Measurements from ENCODE around the gene FAM83F.
"Not testable (repeated sequence)": the region's sequence is repeated elsewhere in the genome, so short reads cannot be mapped to it uniquely, and the experiment has no call there.

The FAM83F gene

GRCh38 chr22:39985383-39986035 lies 9.2 kb upstream of the FAM83F start:
- DNase-seq (ENCODE audit: low read depth): no peak
- H3K36me3 ChIP-seq (ENCODE audit: control insufficient read depth, insufficient read depth, low read length, severe bottlenecking): no peaks in the 10 kb centered on the region
- H3K9me3 ChIP-seq (ENCODE audit: control insufficient read depth, low read length): no peaks in the 10 kb centered on the region
- H3K9ac ChIP-seq (ENCODE audit: low read length): no peak overlapping the region
- H3K4me3 ChIP-seq (ENCODE audit: low read length): no peak overlapping the region
- no peaks in the 10 kb centered on the region for H3K4me1 ChIP-seq (ENCODE audit: control insufficient read depth, insufficient read depth, low read length)
- peaks cover 39% of the 10 kb centered on the region for H3K27me3 ChIP-seq (replicated peaks; ENCODE audit: control insufficient read depth, insufficient read depth, low read length)

- no peaks in the 10 kb centered on the region for H3K36me3 ChIP-seq (ENCODE audit: control insufficient read depth, insufficient read depth, low read length, severe bottlenecking)
- DNase-seq (ENCODE audit: low read depth): no peak
- H3K4me1 ChIP-seq (ENCODE audit: control insufficient read depth, insufficient read depth, low read length): no peaks in the 10 kb centered on the region
- H3K9ac ChIP-seq (ENCODE audit: low read length): no peak overlapping the region
- H3K4me3 ChIP-seq (ENCODE audit: low read length): no peak overlapping the region
- peaks cover 43% of the 10 kb centered on the region for H3K27me3 ChIP-seq (replicated peaks; ENCODE audit: control insufficient read depth, insufficient read depth, low read length)
- H3K9me3 ChIP-seq (ENCODE audit: control insufficient read depth, low read length): no peaks in the 10 kb centered on the region
Observed at GRCh38 chr22:39988386-39989114, 6.2 kb upstream of the FAM83F start.

GRCh38 chr22:39989633-39990032 lies 5.1 kb upstream of the FAM83F start:
- no peaks in the 10 kb centered on the region for H3K9me3 ChIP-seq (ENCODE audit: control insufficient read depth, low read length)
- H3K9ac ChIP-seq (ENCODE audit: low read length): no peak overlapping the region
- no peaks in the 10 kb centered on the region for H3K4me1 ChIP-seq (ENCODE audit: control insufficient read depth, insufficient read depth, low read length)
- H3K36me3 ChIP-seq (ENCODE audit: control insufficient read depth, insufficient read depth, low read length, severe bottlenecking): no peaks in the 10 kb centered on the region
- H3K4me3 ChIP-seq (ENCODE audit: low read length): no peak overlapping the region
- DNase-seq (ENCODE audit: low read depth): no peak
- H3K27me3 ChIP-seq (replicated peaks; ENCODE audit: control insufficient read depth, insufficient read depth, low read length): peaks cover 49% of the 10 kb centered on the region

GRCh38 chr22:39990686-39991085 lies 4.1 kb upstream of the FAM83F start:
- no peaks in the 10 kb centered on the region for H3K9me3 ChIP-seq (ENCODE audit: control insufficient read depth, low read length)
- no peaks in the 10 kb centered on the region for H3K36me3 ChIP-seq (ENCODE audit: control insufficient read depth, insufficient read depth, low read length, severe bottlenecking)
- no peak for DNase-seq (ENCODE audit: low read depth)
- H3K4me1 ChIP-seq (ENCODE audit: control insufficient read depth, insufficient read depth, low read length): no peaks in the 10 kb centered on the region
- peaks cover 42% of the 10 kb centered on the region for H3K27me3 ChIP-seq (replicated peaks; ENCODE audit: control insufficient read depth, insufficient read depth, low read length)
- no peak overlapping the region for H3K4me3 ChIP-seq (ENCODE audit: low read length)
- H3K9ac ChIP-seq (ENCODE audit: low read length): no peak overlapping the region

GRCh38 chr22:39991159-39991860 lies 3.4 kb upstream of the FAM83F start:
- Histone ChIP-seq H3K4me3 (ENCODE audit: low read length) (no peak overlapping the region), H3K27me3 (replicated peaks; ENCODE audit: control insufficient read depth, insufficient read depth, low read length) (peaks cover 44% of the 10 kb centered on the region), H3K4me1 (ENCODE audit: control insufficient read depth, insufficient read depth, low read length) (no peaks in the 10 kb centered on the region), H3K9me3 (ENCODE audit: control insufficient read depth, low read length) (no peaks in the 10 kb centered on the region), H3K9ac (ENCODE audit: low read length) (no peak overlapping the region), H3K36me3 (ENCODE audit: control insufficient read depth, insufficient read depth, low read length, severe bottlenecking) (no peaks in the 10 kb centered on the region)
- no peak for DNase-seq (ENCODE audit: low read depth)

GRCh38 chr22:39992088-39992826 lies 2.5 kb upstream of the FAM83F start:
- Histone ChIP-seq H3K36me3 (ENCODE audit: control insufficient read depth, insufficient read depth, low read length, severe bottlenecking) (no peaks in the 10 kb centered on the region), H3K27me3 (replicated peaks; ENCODE audit: control insufficient read depth, insufficient read depth, low read length) (peaks cover 49% of the 10 kb centered on the region), H3K4me3 (ENCODE audit: low read length) (no peak overlapping the region)

GRCh38 chr22:39992894-39993293 lies 1.9 kb upstream of the FAM83F start:
- H3K9me3 ChIP-seq (ENCODE audit: control insufficient read depth, low read length); H3K9ac ChIP-seq (ENCODE audit: low read length); DNase-seq (ENCODE audit: low read depth); H3K36me3 ChIP-seq (ENCODE audit: control insufficient read depth, insufficient read depth, low read length, severe bottlenecking); H3K4me3 ChIP-seq (ENCODE audit: low read length); H3K4me1 ChIP-seq (ENCODE audit: control insufficient read depth, insufficient read depth, low read length): not testable (repeated sequence)
- H3K27me3 ChIP-seq (replicated peaks; ENCODE audit: control insufficient read depth, insufficient read depth, low read length): peaks cover 53% of the 10 kb centered on the region

More at GRCh38 chr22:39992088-39992826, 2.5 kb upstream of the FAM83F start:
- Histone ChIP-seq H3K9me3 (ENCODE audit: control insufficient read depth, low read length) (no peaks in the 10 kb centered on the region), H3K9ac (ENCODE audit: low read length) (no peak overlapping the region), H3K4me1 (ENCODE audit: control insufficient read depth, insufficient read depth, low read length) (no peaks in the 10 kb centered on the region)
- DNase-seq (ENCODE audit: low read depth): no peak

GRCh38 chr22:39994041-39994565 lies 651 bp upstream of the FAM83F start:
- no peaks in the 10 kb centered on the region for H3K4me1 ChIP-seq (ENCODE audit: control insufficient read depth, insufficient read depth, low read length)
- H3K9me3 ChIP-seq (ENCODE audit: control insufficient read depth, low read length): no peaks in the 10 kb centered on the region
- peaks cover 51% of the 10 kb centered on the region for H3K27me3 ChIP-seq (replicated peaks; ENCODE audit: control insufficient read depth, insufficient read depth, low read length)
- no peaks in the 10 kb centered on the region for H3K36me3 ChIP-seq (ENCODE audit: control insufficient read depth, insufficient read depth, low read length, severe bottlenecking)
- no peak overlapping the region for H3K9ac ChIP-seq (ENCODE audit: low read length)
- no peak for DNase-seq (ENCODE audit: low read depth)
- H3K4me3 ChIP-seq (ENCODE audit: low read length): no peak overlapping the region

- DNase-seq (ENCODE audit: low read depth): no peak
- Histone ChIP-seq H3K36me3 (ENCODE audit: control insufficient read depth, insufficient read depth, low read length, severe bottlenecking) (no peaks in the 10 kb centered on the region), H3K9me3 (ENCODE audit: control insufficient read depth, low read length) (no peaks in the 10 kb centered on the region), H3K4me1 (ENCODE audit: control insufficient read depth, insufficient read depth, low read length) (no peaks in the 10 kb centered on the region), H3K4me3 (ENCODE audit: low read length) (no peak overlapping the region), H3K27me3 (replicated peaks; ENCODE audit: control insufficient read depth, insufficient read depth, low read length) (peaks cover 58% of the 10 kb centered on the region), H3K9ac (ENCODE audit: low read length) (no peak overlapping the region)
Observed at GRCh38 chr22:39995393-39996252, 869 bp downstream of the FAM83F start.

GRCh38 chr22:39996732-39997131 lies 2.0 kb downstream of the FAM83F start:
- Histone ChIP-seq H3K4me3 (ENCODE audit: low read length) (no peak overlapping the region), H3K4me1 (ENCODE audit: control insufficient read depth, insufficient read depth, low read length) (no peaks in the 10 kb centered on the region), H3K36me3 (ENCODE audit: control insufficient read depth, insufficient read depth, low read length, severe bottlenecking) (no peaks in the 10 kb centered on the region), H3K9me3 (ENCODE audit: control insufficient read depth, low read length) (no peaks in the 10 kb centered on the region), H3K27me3 (replicated peaks; ENCODE audit: control insufficient read depth, insufficient read depth, low read length) (peaks cover 68% of the 10 kb centered on the region), H3K9ac (ENCODE audit: low read length) (no peak overlapping the region)
- DNase-seq (ENCODE audit: low read depth): no peak

Measured in adipocyte (in vitro differentiated cells).